Measurements from ENCODE around the gene PRDM15. TPM values are rescaled to one million over a fixed set of nuclear protein-coding genes. Genes with fewer than 3 reads are reported as not detected.

The PRDM15 gene
- total and polyA plus RNA-seq, 2 donors (not counting 3 experiments of a cell fraction or from before 2014, with no cell fraction given) = 11.8 to 12.9 TPM

DNA sequence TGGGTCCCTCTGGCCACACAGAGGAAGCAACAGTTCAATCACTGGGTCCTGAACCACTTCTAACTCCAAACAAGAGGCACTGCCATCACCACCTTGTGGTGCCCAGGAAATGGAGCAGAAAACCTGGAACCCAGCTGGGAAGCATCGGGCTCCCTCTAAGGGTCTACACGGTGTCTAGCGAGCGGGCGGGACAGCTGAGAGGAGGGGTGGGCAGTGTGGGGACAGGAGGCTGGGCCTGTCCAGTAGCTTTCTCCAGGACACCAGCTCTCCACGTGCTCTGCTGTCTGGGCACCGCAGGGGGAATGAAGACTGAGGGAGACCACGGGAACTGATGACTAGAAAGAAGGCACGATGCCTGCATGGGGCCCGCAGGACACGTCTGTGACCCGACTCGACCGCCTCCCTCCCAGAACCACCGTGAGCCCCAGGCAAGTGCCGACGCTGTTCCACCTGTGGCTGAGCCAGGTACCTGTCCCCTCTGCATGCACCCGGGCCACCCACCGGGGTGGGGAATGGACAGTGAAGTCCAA, 5.4 kb upstream of the PRDM15 start:
- no peak for TF ChIP-seq POLR2A (IDR thresholded peaks at IDR 0.05; ENCODE audit: low read depth, low read length)
- TF ChIP-seq POLR2AphosphoS5 (IDR thresholded peaks at IDR 0.05; ENCODE audit: insufficient read depth, low read depth, low read length) = no peak
- TF ChIP-seq GATA2 (IDR thresholded peaks at IDR 0.05; ENCODE audit: insufficient read depth, insufficient read length, low read depth, low read length) = no peak
- no peak for TF ChIP-seq FOS (IDR thresholded peaks at IDR 0.05; ENCODE audit: borderline replicate concordance, insufficient read depth, low read length)
- TF ChIP-seq, protein P1, sequence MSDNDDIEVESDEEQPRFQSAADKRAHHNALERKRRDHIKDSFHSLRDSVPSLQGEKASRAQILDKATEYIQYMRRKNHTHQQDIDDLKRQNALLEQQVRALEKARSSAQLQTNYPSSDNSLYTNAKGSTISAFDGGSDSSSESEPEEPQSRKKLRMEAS (IDR thresholded peaks at IDR 0.05; ENCODE audit: insufficient read depth, insufficient read length) = no peak
- TF ChIP-seq JUN (IDR thresholded peaks at IDR 0.05; ENCODE audit: borderline replicate concordance, insufficient read depth, insufficient read length, low read depth) = no peak
- TF ChIP-seq, protein P2, sequence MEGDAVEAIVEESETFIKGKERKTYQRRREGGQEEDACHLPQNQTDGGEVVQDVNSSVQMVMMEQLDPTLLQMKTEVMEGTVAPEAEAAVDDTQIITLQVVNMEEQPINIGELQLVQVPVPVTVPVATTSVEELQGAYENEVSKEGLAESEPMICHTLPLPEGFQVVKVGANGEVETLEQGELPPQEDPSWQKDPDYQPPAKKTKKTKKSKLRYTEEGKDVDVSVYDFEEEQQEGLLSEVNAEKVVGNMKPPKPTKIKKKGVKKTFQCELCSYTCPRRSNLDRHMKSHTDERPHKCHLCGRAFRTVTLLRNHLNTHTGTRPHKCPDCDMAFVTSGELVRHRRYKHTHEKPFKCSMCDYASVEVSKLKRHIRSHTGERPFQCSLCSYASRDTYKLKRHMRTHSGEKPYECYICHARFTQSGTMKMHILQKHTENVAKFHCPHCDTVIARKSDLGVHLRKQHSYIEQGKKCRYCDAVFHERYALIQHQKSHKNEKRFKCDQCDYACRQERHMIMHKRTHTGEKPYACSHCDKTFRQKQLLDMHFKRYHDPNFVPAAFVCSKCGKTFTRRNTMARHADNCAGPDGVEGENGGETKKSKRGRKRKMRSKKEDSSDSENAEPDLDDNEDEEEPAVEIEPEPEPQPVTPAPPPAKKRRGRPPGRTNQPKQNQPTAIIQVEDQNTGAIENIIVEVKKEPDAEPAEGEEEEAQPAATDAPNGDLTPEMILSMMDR (IDR thresholded peaks at IDR 0.05; ENCODE audit: extremely low read depth in 1 of 2, insufficient read depth in 1 of 2, low read depth in 1 of 2, low read length in 2 of 2) = no peak
- TF ChIP-seq MYC (IDR thresholded peaks at IDR 0.05; ENCODE audit: low read depth, low read length) = no peak
- no peak for TF ChIP-seq EZH2 (IDR thresholded peaks at IDR 0.05; ENCODE audit: borderline replicate concordance, low read depth, low read length, severe bottlenecking)
- BruUV-seq (replicated peaks) = no TSS peak

More for the DNA sequence above, 5.4 kb upstream of the PRDM15 start:
- no peak for FAIRE-seq
- no peak for DNase-seq (ENCODE audit: low read depth, low spot score)
- Histone ChIP-seq H4K20me1 (replicated peaks; ENCODE audit: control insufficient read depth, extremely low read depth, insufficient read depth, low read length) (no peaks in the 10 kb centered on the region), H3K27ac (ENCODE audit: insufficient read depth, low read depth, low read length) (no peak overlapping the region), H2AFZ (ENCODE audit: low read depth, low read length) (no peak overlapping the region), H3K9me3 (replicated peaks; ENCODE audit: control insufficient read depth, insufficient read depth, low read length) (no peaks in the 10 kb centered on the region), H3K9me1 (replicated peaks; ENCODE audit: control insufficient read depth, extremely low read depth, insufficient read depth, low read length) (no peaks in the 10 kb centered on the region), H3K4me3 (replicated peaks in 1 of 3; ENCODE audit: insufficient read depth in 1 of 3, low read depth in 1 of 3, low read length in 3 of 3) (no peak overlapping the region), H3K9ac (replicated peaks; ENCODE audit: extremely low read depth, insufficient read depth, low read length) (no peak overlapping the region), H3K27me3 (ENCODE audit: control insufficient read depth in 2 of 2, insufficient read depth in 2 of 2, low read length in 2 of 2) (no peaks in the 10 kb centered on the region), H3K36me3 (ENCODE audit: control insufficient read depth in 2 of 2, extremely low read depth in 1 of 2, insufficient read depth in 2 of 2, low read length in 2 of 2) (no peaks in the 10 kb centered on the region), H3K4me2 (ENCODE audit: insufficient read depth, low read length) (no peak overlapping the region), H3K4me1 (ENCODE audit: control insufficient read depth, extremely low read depth, insufficient read depth, low read length) (peaks cover 3% of the 10 kb centered on the region), H3K79me2 (ENCODE audit: control insufficient read depth, insufficient read depth, low read length) (no peaks in the 10 kb centered on the region)
- CTCF ChIA-PET = interaction anchor here (1.5 to 1.9 kb wide), 3 partner anchors 11 to 233 kb away, joined by 3 to 7 read pairs (median 4); no protein-coding TSS in a partner anchor
- intact Hi-C loops (cut with micrococcal nuclease) = no loop called here
- POLR2A ChIA-PET = no interaction called here
- dilution Hi-C loops (cut with MboI; ENCODE audit: extremely low pct_ligation_motif_present, low sequenced_read_pairs) = no loop called here
